DOHH2 (cell line): ENCODE data around the gene KDM4F.
A peak's percentile ranks its signal among the peaks of the same experiment; 100 is the strongest.

Experiments used
- H3F3A ChIP-seq: fragments of 200-600 bp; sonication (generic), shearing (Covaris generic); 2 replicates; pipeline ENCODE4 v1.6.0; 2016; ENCODE audit warnings: antibody characterized with exemption, mild to moderate bottlenecking; ENCODE audit not compliant: control insufficient read depth, insufficient read depth
- H3K27ac ChIP-seq: fragments of 200-600 bp; sonication (generic); 2 replicates; pipeline ENCODE4 v1.5.1; 2014; ENCODE audit warnings: low read depth, mild to moderate bottlenecking, low read length, moderate library complexity
- H3K27me3 ChIP-seq: fragments of 200-600 bp; sonication (generic); 2 replicates; pipeline ENCODE4 v1.6.1; 2014; ENCODE audit warnings: mild to moderate bottlenecking, low read length, mixed read lengths; ENCODE audit not compliant: control insufficient read depth
- H3K36me3 ChIP-seq: fragments of 200-600 bp; sonication (generic); 2 replicates; pipeline ENCODE4 v1.6.1; 2014; ENCODE audit warnings: mild to moderate bottlenecking, low read length, moderate library complexity, mixed read lengths; ENCODE audit not compliant: control insufficient read depth
- H3K4me1 ChIP-seq: fragments of 200-600 bp; sonication (generic); 2 replicates; pipeline ENCODE4 v1.6.1; 2014; ENCODE audit warnings: mild to moderate bottlenecking, low read length, mixed read lengths; ENCODE audit not compliant: control insufficient read depth
- H3K4me2 ChIP-seq: fragments of 200-600 bp; sonication (generic); 2 replicates; pipeline ENCODE4 v1.6.0; 2014; ENCODE audit warnings: mild to moderate bottlenecking, low read length, moderate library complexity
- H3K4me3 ChIP-seq: fragments of 200-600 bp; sonication (generic); 2 replicates; pipeline ENCODE4 v1.5.1; 2014; ENCODE audit warnings: mild to moderate bottlenecking, low read length, mixed read lengths
- H3K79me2 ChIP-seq: fragments of 200-600 bp; sonication (generic); 2 replicates; pipeline ENCODE4 v1.6.1; 2014; ENCODE audit warnings: mild to moderate bottlenecking, low read length, mixed read lengths; ENCODE audit not compliant: control insufficient read depth
- H3K9me2 ChIP-seq: fragments of 200-600 bp; sonication (generic); replicated peaks from 2 replicates; pipeline ENCODE4 v1.6.1; 2014; ENCODE audit warnings: mild to moderate bottlenecking, low read length, mixed read lengths; ENCODE audit not compliant: control insufficient read depth
- H3K9me3 ChIP-seq: fragments of 200-600 bp; sonication (generic); 2 replicates; pipeline ENCODE4 v1.6.1; 2014; ENCODE audit warnings: antibody characterized with exemption, low read length, mixed read lengths; ENCODE audit not compliant: control insufficient read depth, insufficient read depth
- H4K20me1 ChIP-seq: fragments of 200-600 bp; sonication (generic); 2 replicates; pipeline ENCODE4 v1.6.0; 2014; ENCODE audit warnings: low read depth, mild to moderate bottlenecking, antibody characterized with exemption, low read length, moderate library complexity; ENCODE audit not compliant: control insufficient read depth, insufficient read depth
- CTCF ChIP-seq: fragments of 200-600 bp; sonication (generic); IDR thresholded peaks from one replicate; pipeline ENCODE4 v1.5.1; 2014; ENCODE audit warnings: antibody characterized with exemption, mild to moderate bottlenecking, low read depth, low read length; ENCODE audit not compliant: poor library complexity, severe bottlenecking
- EZH2phosphoT487 ChIP-seq: fragments of 200-600 bp; sonication (generic); IDR thresholded peaks from 2 replicates; pipeline ENCODE4 v1.6.1; 2017; ENCODE audit warnings: borderline replicate concordance, mild to moderate bottlenecking, antibody characterized with exemption, low read length, moderate library complexity, mixed read lengths

The KDM4F gene

GRCh38 chr11:95097209-95097608 is 48.0 kb downstream of the KDM4F start:
- H4K20me1 ChIP-seq, result no peaks in the 10 kb centered on the region
- H3K27ac ChIP-seq, result no peak overlapping the region; the same call in 1 of the 2 replicates
- no peak for TF ChIP-seq EZH2phosphoT487
- TF ChIP-seq CTCF, result no peak
- peaks cover 23% of the 10 kb centered on the region for H3K79me2 ChIP-seq
- peaks cover 15% of the 10 kb centered on the region for H3K36me3 ChIP-seq
- peak overlapping the region; percentile 66; the same call in 1 of the 2 replicates for H3K4me2 ChIP-seq
- peaks cover 67% of the 10 kb centered on the region for H3K4me1 ChIP-seq
- peaks cover 9% of the 10 kb centered on the region; the same call in 1 of the 2 replicates for H3K9me3 ChIP-seq
- no peaks in the 10 kb centered on the region for H3K27me3 ChIP-seq
- H3K9me2 ChIP-seq, result no peaks in the 10 kb centered on the region
- H3F3A ChIP-seq, result peaks cover 22% of the 10 kb centered on the region
- H3K4me3 ChIP-seq, result no peak overlapping the region

GRCh38 chr11:95098826-95099225 is 49.6 kb downstream of the KDM4F start:
- Histone ChIP-seq H3K27me3 (no peaks in the 10 kb centered on the region), H3F3A (peaks cover 22% of the 10 kb centered on the region), H3K27ac (no peak overlapping the region), H3K79me2 (peaks cover 18% of the 10 kb centered on the region), H3K4me3 (no peak overlapping the region), H3K9me3 (peaks cover 9% of the 10 kb centered on the region; the same call in 1 of the 2 replicates), H4K20me1 (no peaks in the 10 kb centered on the region), H3K9me2 (no peaks in the 10 kb centered on the region), H3K4me2 (no peak overlapping the region), H3K4me1 (peaks cover 51% of the 10 kb centered on the region), H3K36me3 (peaks cover 15% of the 10 kb centered on the region)
- TF ChIP-seq EZH2phosphoT487 (no peak), CTCF (no peak)

GRCh38 chr11:95100191-95100648 is 51.0 kb downstream of the KDM4F start:
- no peaks in the 10 kb centered on the region for H4K20me1 ChIP-seq
- no peak overlapping the region for H3K4me2 ChIP-seq
- no peak overlapping the region for H3K27ac ChIP-seq
- peaks cover 37% of the 10 kb centered on the region for H3K4me1 ChIP-seq
- peaks cover 9% of the 10 kb centered on the region for H3K79me2 ChIP-seq
- peaks cover 6% of the 10 kb centered on the region; the same call in 1 of the 2 replicates for H3K9me3 ChIP-seq
- H3K36me3 ChIP-seq, result peaks cover 6% of the 10 kb centered on the region
- H3K27me3 ChIP-seq, result no peaks in the 10 kb centered on the region
- TF ChIP-seq CTCF (no peak), EZH2phosphoT487 (no peak)
- peaks cover 22% of the 10 kb centered on the region for H3F3A ChIP-seq
- no peak overlapping the region for H3K4me3 ChIP-seq
- H3K9me2 ChIP-seq, result no peaks in the 10 kb centered on the region
